ENCODE measurements around the gene AFM.

DNA sequence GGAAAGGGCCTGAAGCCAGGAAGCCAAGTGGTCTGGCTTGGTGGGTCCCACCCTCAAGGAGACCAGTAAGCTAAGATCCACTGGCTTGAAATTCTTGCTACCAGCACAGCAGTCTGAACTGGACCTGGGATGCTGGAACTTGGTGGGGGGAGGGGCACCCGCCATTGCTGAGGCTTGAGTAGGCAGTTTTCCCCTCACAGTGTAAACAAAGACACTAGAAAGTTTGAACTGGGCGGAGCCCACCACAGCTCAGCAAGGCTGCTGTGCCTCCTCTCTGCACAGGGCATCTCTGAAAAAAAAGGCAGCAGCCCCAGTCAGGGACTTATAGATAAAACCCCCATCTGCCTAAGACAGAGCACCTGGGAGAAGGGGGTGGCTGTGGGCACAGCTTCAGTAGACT, 63.1 kb downstream of the AFM start:
- TF ChIP-seq POLR2A (IDR thresholded peaks at IDR 0.05; ENCODE audit: low read depth, low read length), result no peak
- no peak for TF ChIP-seq TAF1 (IDR thresholded peaks at IDR 0.05; ENCODE audit: borderline replicate concordance, low read depth, low read length)
- no peak for TF ChIP-seq POLR2AphosphoS5 (IDR thresholded peaks at IDR 0.05; ENCODE audit: low read depth, low read length)
